ENCODE measurements around the gene NFKBIE.

DNA sequence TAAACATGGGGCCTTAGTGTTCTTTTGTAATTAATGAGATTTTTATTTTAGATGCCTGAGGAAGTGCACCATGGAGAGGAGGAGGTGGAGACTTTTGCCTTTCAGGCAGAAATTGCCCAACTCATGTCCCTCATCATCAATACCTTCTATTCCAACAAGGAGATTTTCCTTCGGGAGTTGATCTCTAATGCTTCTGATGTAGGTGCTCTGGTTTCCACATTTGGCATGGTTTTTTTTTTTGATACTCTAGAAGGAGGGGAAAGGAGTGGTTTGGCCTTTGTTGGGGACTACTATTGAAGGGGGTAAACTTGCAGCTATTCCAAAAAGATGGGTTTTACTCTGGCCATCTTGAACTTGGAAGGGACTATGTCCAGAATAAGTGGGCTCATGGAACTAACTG, 16.8 kb downstream of the NFKBIE start:
- TF ChIP-seq, protein P1, sequence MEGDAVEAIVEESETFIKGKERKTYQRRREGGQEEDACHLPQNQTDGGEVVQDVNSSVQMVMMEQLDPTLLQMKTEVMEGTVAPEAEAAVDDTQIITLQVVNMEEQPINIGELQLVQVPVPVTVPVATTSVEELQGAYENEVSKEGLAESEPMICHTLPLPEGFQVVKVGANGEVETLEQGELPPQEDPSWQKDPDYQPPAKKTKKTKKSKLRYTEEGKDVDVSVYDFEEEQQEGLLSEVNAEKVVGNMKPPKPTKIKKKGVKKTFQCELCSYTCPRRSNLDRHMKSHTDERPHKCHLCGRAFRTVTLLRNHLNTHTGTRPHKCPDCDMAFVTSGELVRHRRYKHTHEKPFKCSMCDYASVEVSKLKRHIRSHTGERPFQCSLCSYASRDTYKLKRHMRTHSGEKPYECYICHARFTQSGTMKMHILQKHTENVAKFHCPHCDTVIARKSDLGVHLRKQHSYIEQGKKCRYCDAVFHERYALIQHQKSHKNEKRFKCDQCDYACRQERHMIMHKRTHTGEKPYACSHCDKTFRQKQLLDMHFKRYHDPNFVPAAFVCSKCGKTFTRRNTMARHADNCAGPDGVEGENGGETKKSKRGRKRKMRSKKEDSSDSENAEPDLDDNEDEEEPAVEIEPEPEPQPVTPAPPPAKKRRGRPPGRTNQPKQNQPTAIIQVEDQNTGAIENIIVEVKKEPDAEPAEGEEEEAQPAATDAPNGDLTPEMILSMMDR (IDR thresholded peaks at IDR 0.05; ENCODE audit: low read depth, low read length, missing input control), result no peak
- TF ChIP-seq RXRA (IDR thresholded peaks at IDR 0.05) (no peak), JUND (IDR thresholded peaks at IDR 0.05) (no peak), YY1 (IDR thresholded peaks at IDR 0.05) (no peak)

Measured in liver (tissue), 3 donors.